IMR-90 (cell line): ENCODE data around the gene MYH6. TPM values are rescaled to one million over a fixed set of nuclear protein-coding genes. Genes with fewer than 3 reads are reported as not detected.

ENCODE experiments used
- ATAC-seq: fragments of 200-7000 bp; cut with Tn5 transposase; 2 replicates; pipeline ENCODE4 v1.9.1; 2020; ENCODE audit warnings: low read depth, mild to moderate bottlenecking, moderate library complexity
- BruUV-seq: library from RNA; stranded (reverse); fragments of 400-500 nt; replicated peaks from 2 replicates; lab custom pipeline; 2021; lab: Mats Ljungman, UMichigan
- CTCF ChIA-PET: fragments of 300-600 bp; formaldehyde crosslinking; extraction: SDS; loops from one replicate; lab custom pipeline; 2021; ENCODE audit warnings: antibody characterized with exemption; lab: Yijun Ruan, JAX
- POLR2A ChIA-PET: fragments of 300-600 bp; sonication (Branson Sonifier 250); formaldehyde crosslinking; loops from one replicate; lab custom pipeline; 2022; ENCODE audit warnings: antibody characterized with exemption; ENCODE audit not compliant: unreplicated experiment; lab: Charles Lee
- DNase-seq: peaks from one replicate; pipeline ENCODE4 v3.0.0; 2013
- H2AFZ ChIP-seq: replicated peaks from 2 replicates; pipeline ENCODE3; 2013; ENCODE audit warnings: low read length, mild to moderate bottlenecking; ENCODE audit not compliant: poor library complexity
- H2AK5ac ChIP-seq: 2 replicates; pipeline ENCODE4 v1.6.1; 2013; ENCODE audit warnings: low read depth, low read length, inconsistent platforms
- H2AK9ac ChIP-seq: replicated peaks from 2 replicates; pipeline ENCODE3; 2013; ENCODE audit warnings: mild to moderate bottlenecking, low read depth, low read length, moderate library complexity; ENCODE audit not compliant: poor library complexity
- H2BK120ac ChIP-seq: 2 replicates; pipeline ENCODE4 v1.6.1; 2013; ENCODE audit warnings: low read depth, low read length, inconsistent platforms
- H2BK15ac ChIP-seq: 3 replicates; pipeline ENCODE4 v1.6.1; 2013; ENCODE audit warnings: low read depth, low read length, inconsistent platforms
- H2BK20ac ChIP-seq: 2 replicates; pipeline ENCODE4 v1.6.1; 2013; ENCODE audit warnings: low read depth, mild to moderate bottlenecking, inconsistent platforms, low read length, moderate library complexity
- H2BK5ac ChIP-seq: 2 replicates; pipeline ENCODE4 v1.6.1; 2013; ENCODE audit warnings: mild to moderate bottlenecking, low read depth, low read length, inconsistent platforms; ENCODE audit not compliant: poor library complexity, severe bottlenecking
- H3K14ac ChIP-seq: replicated peaks from 2 replicates; pipeline ENCODE4 v1.6.1; 2013; ENCODE audit warnings: low read depth, low read length, inconsistent platforms
- H3K18ac ChIP-seq: 2 replicates; pipeline ENCODE4 v1.6.1; 2013; ENCODE audit warnings: low read depth, low read length, control low read depth
- H3K23ac ChIP-seq: 2 replicates; pipeline ENCODE4 v1.6.1; 2013; ENCODE audit warnings: low read depth, low read length, inconsistent platforms
- H3K27ac ChIP-seq: 2 replicates; pipeline ENCODE4 v1.5.1; 2013; ENCODE audit warnings: mild to moderate bottlenecking, control low read depth, low read length; ENCODE audit not compliant: insufficient read depth
- H3K27me3 ChIP-seq: 2 replicates; pipeline ENCODE4 v1.6.1; 2013; ENCODE audit warnings: low read length; ENCODE audit not compliant: control insufficient read depth, insufficient read depth
- H3K36me3 ChIP-seq: 2 replicates; pipeline ENCODE4 v1.6.1; 2013; ENCODE audit warnings: low read length, mixed read lengths; ENCODE audit not compliant: control insufficient read depth, insufficient read depth
- H3K4ac ChIP-seq: 2 replicates; pipeline ENCODE4 v1.6.1; 2013; ENCODE audit warnings: low read depth, low read length, inconsistent platforms
- H3K4me1 ChIP-seq: 2 replicates; pipeline ENCODE4 v1.6.1; 2013; ENCODE audit warnings: low read length, mixed read lengths; ENCODE audit not compliant: control insufficient read depth, insufficient read depth
- H3K4me2 ChIP-seq: 2 replicates; pipeline ENCODE4 v1.6.1; 2013; ENCODE audit warnings: low read depth, mild to moderate bottlenecking, control low read depth, low read length, moderate library complexity
- H3K4me3 ChIP-seq: 2 replicates; pipeline ENCODE4 v1.5.1; 2013; ENCODE audit warnings: low read depth, mild to moderate bottlenecking, control low read depth, low read length, moderate library complexity; ENCODE audit not compliant: insufficient read depth
- H3K56ac ChIP-seq: 2 replicates; pipeline ENCODE4 v1.6.1; 2013; ENCODE audit warnings: low read length, inconsistent platforms; ENCODE audit not compliant: insufficient read depth; ENCODE audit errors: extremely low read depth
- H3K79me1 ChIP-seq, 2 experiments: 2 replicates each; pipeline ENCODE4 v1.6.1; 2013; ENCODE audit warnings: low read length in 2 of 2, inconsistent platforms in 1 of 2, low read depth in 1 of 2
- H3K9ac ChIP-seq: 2 replicates; pipeline ENCODE4 v1.6.1; 2013; ENCODE audit warnings: low read depth, low read length, control low read depth
- H3K9me1 ChIP-seq: 2 replicates; pipeline ENCODE4 v1.6.1; 2013; ENCODE audit warnings: low read length, inconsistent platforms; ENCODE audit not compliant: insufficient read depth
- H3K9me3 ChIP-seq: 2 replicates; pipeline ENCODE4 v1.6.1; 2013; ENCODE audit warnings: low read length; ENCODE audit not compliant: control insufficient read depth, insufficient read depth
- H4K20me1 ChIP-seq: 2 replicates; pipeline ENCODE4 v1.6.1; 2013; ENCODE audit warnings: low read length, inconsistent platforms; ENCODE audit not compliant: insufficient read depth
- H4K5ac ChIP-seq: 2 replicates; pipeline ENCODE4 v1.6.1; 2013; ENCODE audit warnings: mild to moderate bottlenecking, low read depth, low read length, control low read depth
- H4K8ac ChIP-seq, 2 experiments: 2 replicates each; pipeline ENCODE4 v1.6.1; 2013; ENCODE audit warnings: low read depth in 2 of 2, low read length in 2 of 2, control low read depth in 1 of 2, inconsistent platforms in 1 of 2
- H4K91ac ChIP-seq: 2 replicates; pipeline ENCODE4 v1.6.1; 2013; ENCODE audit warnings: low read depth, low read length, inconsistent platforms; ENCODE audit not compliant: insufficient read depth
- BHLHE40 ChIP-seq: fragments of 150-350 bp; IDR thresholded peaks from 2 replicates; pipeline ENCODE4 v1.6.1; 2016; ENCODE audit warnings: mild to moderate bottlenecking, low read depth, low read length
- CEBPB ChIP-seq: IDR thresholded peaks from 2 replicates; pipeline ENCODE4 v1.6.1; 2012; ENCODE audit warnings: low read depth, low read length, improper control_type of control experiment
- CHD1 ChIP-seq: IDR thresholded peaks from 2 replicates; pipeline ENCODE4 v1.6.1; 2012; ENCODE audit warnings: low read depth, low read length, improper control_type of control experiment
- CTCF ChIP-seq: conservative IDR thresholded peaks from 2 replicates; pipeline ENCODE4 v1.5.1; 2012; ENCODE audit warnings: mild to moderate bottlenecking, low read depth, low read length, improper control_type of control experiment
- ELK1 ChIP-seq: fragments of 150-350 bp; IDR thresholded peaks from 2 replicates; pipeline ENCODE4 v1.6.1; 2016; ENCODE audit warnings: low read depth, mild to moderate bottlenecking, low read length, moderate library complexity, borderline replicate concordance
- FOS ChIP-seq: fragments of 150-350 bp; IDR thresholded peaks from 2 replicates; pipeline ENCODE4 v1.6.1; 2016; ENCODE audit warnings: low read depth, low read length
- MAFK ChIP-seq: IDR thresholded peaks from 2 replicates; pipeline ENCODE4 v1.6.1; 2012; ENCODE audit warnings: low read depth, low read length, improper control_type of control experiment
- MAZ ChIP-seq: IDR thresholded peaks from 2 replicates; pipeline ENCODE4 v1.6.1; 2012; ENCODE audit warnings: low read depth, mild to moderate bottlenecking, low read length, improper control_type of control experiment, moderate library complexity, borderline replicate concordance
- MXI1 ChIP-seq: IDR thresholded peaks from 2 replicates; pipeline ENCODE4 v1.6.1; 2012; ENCODE audit warnings: low read depth, mild to moderate bottlenecking, low read length, moderate library complexity, borderline replicate concordance
- NFE2L2 ChIP-seq: fragments of 150-350 bp; IDR thresholded peaks from 2 replicates; pipeline ENCODE4 v1.6.1; 2016; ENCODE audit warnings: low read depth, mild to moderate bottlenecking, low read length
- POLR2A ChIP-seq: IDR thresholded peaks from 2 replicates; pipeline ENCODE4 v1.6.1; 2012; ENCODE audit warnings: mild to moderate bottlenecking, low read depth, low read length
- RAD21 ChIP-seq: IDR thresholded peaks from 2 replicates; pipeline ENCODE4 v1.6.1; 2012; ENCODE audit warnings: low read length, improper control_type of control experiment
- RCOR1 ChIP-seq: IDR thresholded peaks from 2 replicates; pipeline ENCODE4 v1.6.1; 2012; ENCODE audit warnings: mild to moderate bottlenecking, low read length, improper control_type of control experiment; ENCODE audit not compliant: insufficient replicate concordance
- RFX5 ChIP-seq: IDR thresholded peaks from 2 replicates; pipeline ENCODE4 v1.8.0; 2012; ENCODE audit warnings: low read depth, mild to moderate bottlenecking, low read length, moderate library complexity
- SMC3 ChIP-seq: fragments of 150-350 bp; IDR thresholded peaks from 2 replicates; pipeline ENCODE4 v1.6.1; 2016; ENCODE audit warnings: low read depth, mild to moderate bottlenecking, antibody characterized with exemption, low read length, moderate library complexity
- USF2 ChIP-seq: fragments of 150-350 bp; IDR thresholded peaks from 2 replicates; pipeline ENCODE4 v1.6.1; 2017; ENCODE audit warnings: mild to moderate bottlenecking, antibody characterized with exemption, low read length, low read depth
- WGBS, 2 experiments: methylation state at CpG; one replicate each; pipeline versions ENCODE4 v1.1.5 to v1.1.7; 2013; ENCODE audit warnings: missing lambda C conversion rate in 2 of 2; ENCODE audit not compliant: insufficient read length in 1 of 2; ENCODE audit errors: extremely low coverage in 2 of 2; 5-methylcytosine and 5-hydroxymethylcytosine counted together
- dilution Hi-C: fragments of 300-500 bp; cut with HindIII; formaldehyde crosslinking; loops from one replicate; pipeline ENCODE4 v1.14.3; 2018; ENCODE audit warnings: low sequenced_read_pairs; ENCODE audit not compliant: unreplicated experiment
- in situ Hi-C: fragments of 300-500 bp; cut with MboI; formaldehyde crosslinking; loops from 3 replicates; pipeline ENCODE4 v1.14.3; 2019; ENCODE audit warnings: low sequenced_read_pairs, inconsistent platforms, mixed read lengths
- intact Hi-C: fragments of 100-400 bp; cut with micrococcal nuclease; formaldehyde crosslinking; loops from 2 replicates; pipeline ENCODE4 v1.10.0; 2022
- polyA plus RNA-seq, 3 experiments: library from polyadenylated mRNA; depleted of rRNA; stranded (reverse); fragments of >200 nt; gene quantifications; 2 replicates each; pipeline ENCODE4 v1.2.3, GENCODE V29; 2012; ENCODE audit warnings: low replicate concordance in 1 of 3
- total RNA-seq: library from RNA; depleted of rRNA; stranded (reverse); fragments of >200 nt; gene quantifications from 2 replicates; pipeline ENCODE4 v1.2.3, GENCODE V29; 2012

The MYH6 gene
- total and polyA plus RNA-seq, 2 of the 4 experiments (the other 2 are of a cell fraction) = not detected

- no peak for ATAC-seq
- intact Hi-C loops = no loop called here
Measured at GRCh38 chr14:23359167-23359626, 48.9 kb downstream of the MYH6 start.

More at GRCh38 chr14:23359167-23359626, 48.9 kb downstream of the MYH6 start:
- Histone ChIP-seq H2BK5ac (no peak overlapping the region), H3K14ac (no peak overlapping the region), H3K4me2 (no peak overlapping the region), H3K4ac (no peak overlapping the region), H3K4me1 (peaks cover 4% of the 10 kb centered on the region), H3K36me3 (peaks cover 36% of the 10 kb centered on the region), H4K8ac (no peak overlapping the region), H3K27ac (no peak overlapping the region), H3K9ac (no peak overlapping the region), H3K9me1 (peaks cover 11% of the 10 kb centered on the region; the same call in 1 of the 2 replicates), H4K20me1 (peaks cover 12% of the 10 kb centered on the region; the same call in 1 of the 2 replicates), H4K5ac (no peak overlapping the region), H3K23ac (no peak overlapping the region), H2BK120ac (no peak overlapping the region), H2AK9ac (no peak overlapping the region), H3K9me3 (no peaks in the 10 kb centered on the region), H3K56ac (no peak overlapping the region), H3K4me3 (no peak overlapping the region), H3K18ac (no peak overlapping the region), H4K91ac (no peak overlapping the region), H3K79me1 (peaks cover 9 to 30% of the 10 kb centered on the region in 2 experiments; a peak in 3 of 4 replicates), H2AFZ (no peak overlapping the region), H2BK15ac (no peak overlapping the region), H3K27me3 (no peaks in the 10 kb centered on the region), H2BK20ac (no peak overlapping the region), H2AK5ac (no peak overlapping the region)
- ChIA-PET CTCF (no interaction called here), POLR2A (no interaction called here)
- 100% methylated on average over 1 of the region's 11 CpGs; no CpG with 5 or more reads in 1 of the 2 experiments for WGBS, 2 experiments
- no peak for TF ChIP-seq BHLHE40
- no peak for TF ChIP-seq NFE2L2
- TF ChIP-seq POLR2A = no peak
- TF ChIP-seq SMC3 = no peak
- no peak for TF ChIP-seq MXI1
- TF ChIP-seq RCOR1 = no peak
- TF ChIP-seq CHD1 = no peak
- no peak for TF ChIP-seq CEBPB
- TF ChIP-seq MAFK = no peak
- TF ChIP-seq USF2 = no peak
- no peak for TF ChIP-seq ELK1
- TF ChIP-seq CTCF = no peak
- no peak for TF ChIP-seq RFX5
- TF ChIP-seq MAZ = no peak
- TF ChIP-seq RAD21 = no peak
- no peak for TF ChIP-seq FOS
- dilution Hi-C loops (no loop called here), in situ Hi-C loops (no loop called here)
- BruUV-seq = no TSS peak
- DNase-seq = no peak
